GM21723 (cell line): ENCODE results near the gene RPRD2.

Experiments
- ATAC-seq: cut with Tn5 transposase; IDR thresholded peaks from one replicate; pipeline ENCODE4 v1.9.1; 2021; ENCODE audit warnings: mild to moderate bottlenecking, moderate library complexity; ENCODE audit not compliant: unreplicated experiment

Gene RPRD2

GRCh38 chr1:150513351-150513791, 149.4 kb downstream of the RPRD2 start:
- no peak for ATAC-seq

DNA sequence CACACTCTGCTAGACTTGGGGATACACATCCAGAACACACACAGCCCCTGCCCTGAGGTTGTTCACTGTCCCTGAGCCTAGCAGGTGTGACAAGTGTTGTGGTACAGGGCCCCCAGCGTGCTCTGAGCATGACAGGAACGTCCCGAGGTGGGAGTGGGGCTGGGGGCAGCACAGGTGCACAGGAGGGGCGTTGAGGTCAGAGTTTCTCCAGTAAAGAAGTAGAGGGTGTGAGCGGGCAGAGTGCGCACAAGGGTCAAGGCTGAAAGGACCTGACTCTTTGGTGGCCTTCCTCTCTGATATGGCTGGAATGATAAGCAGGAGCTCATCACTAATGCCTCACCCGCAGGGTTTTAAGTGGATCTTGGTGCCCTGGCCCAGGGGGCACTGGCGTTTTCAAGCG, 150.3 kb downstream of the RPRD2 start:
- no peak for ATAC-seq

- no peak for ATAC-seq
Measured at GRCh38 chr1:150514913-150515327, 151.0 kb downstream of the RPRD2 start.

DNA sequence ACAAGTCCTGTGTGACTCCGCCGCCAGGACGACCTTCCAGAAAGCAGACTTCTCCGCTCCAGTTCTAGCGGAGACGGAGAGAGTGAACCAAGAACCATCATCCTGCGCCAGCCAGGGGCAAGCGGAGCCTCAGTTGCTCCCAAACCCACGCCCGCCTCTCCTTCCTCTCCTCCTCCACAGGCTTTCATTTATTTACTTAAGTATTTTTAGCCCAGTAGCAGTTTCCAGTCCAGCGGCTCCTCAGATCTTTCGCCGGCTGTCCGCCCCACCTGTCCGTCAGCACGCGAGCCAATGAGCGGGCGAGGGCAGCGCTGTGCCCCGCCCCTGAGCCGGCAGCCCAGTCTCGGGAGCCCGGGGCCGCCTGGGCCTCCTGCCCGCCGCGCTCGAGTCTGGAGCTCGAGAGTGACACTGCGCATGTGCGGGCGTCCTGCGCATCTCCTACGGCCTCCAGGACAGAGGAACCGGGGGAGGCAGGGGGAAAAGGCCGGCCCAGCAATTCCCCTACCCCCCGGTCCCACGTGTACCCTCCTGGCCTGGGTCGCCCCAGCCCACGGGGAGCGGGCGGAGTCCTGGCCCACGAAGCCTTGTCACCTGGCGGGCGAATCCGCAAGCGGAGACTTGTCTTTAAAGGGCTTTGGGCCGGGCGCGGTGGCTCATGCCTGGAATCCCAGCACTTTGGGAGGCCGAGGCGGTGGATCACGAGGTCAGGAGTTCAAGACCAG, 151.5 kb downstream of the RPRD2 start, which contains the start of gene FALEC:
Gene FALEC (plus strand): TSS at position 425 of the 722 bp plus-strand sequence.
- peak; percentile 94 for ATAC-seq

- peak; percentile 4 for ATAC-seq
Measured at GRCh38 chr1:150516050-150516591, 152.2 kb downstream of the RPRD2 start.

DNA sequence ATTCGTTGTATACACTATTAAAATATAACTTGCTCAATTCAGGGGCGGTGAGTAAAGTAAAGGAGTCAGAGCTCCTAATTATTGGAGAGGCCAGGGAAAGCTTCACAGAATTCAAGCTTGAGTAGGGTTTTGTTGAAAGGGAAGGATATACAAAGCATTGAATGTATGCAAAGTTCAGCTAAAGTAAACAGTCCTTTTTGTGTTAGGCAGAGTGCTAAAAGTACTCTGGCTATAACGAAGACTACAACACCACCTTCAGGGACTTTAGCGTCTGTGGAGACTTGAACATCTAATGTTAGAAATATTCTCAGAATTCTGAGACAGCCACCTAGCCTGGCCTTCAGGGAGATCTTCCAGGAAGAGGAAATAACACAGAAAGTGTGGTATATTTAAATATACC, 152.7 kb downstream of the RPRD2 start:
- ATAC-seq: no peak

GRCh38 chr1:150521196-150521968, 157.4 kb downstream of the RPRD2 start:
- no peak for ATAC-seq

GRCh38 chr1:150525348-150525747, 161.4 kb downstream of the RPRD2 start:
- ATAC-seq: no peak
